IPS-NIHi11 (cell line): ENCODE measurements around the gene RXYLT1.
"Not testable (repeated sequence)": the region's sequence is repeated elsewhere in the genome, so short reads cannot be mapped to it uniquely, and the experiment has no call there.

Experiments used
- DNase-seq: peaks from one replicate; pipeline ENCODE4 v3.0.0; 2012; ENCODE audit warnings: mixed read lengths, low spot score

The RXYLT1 gene, protein sequence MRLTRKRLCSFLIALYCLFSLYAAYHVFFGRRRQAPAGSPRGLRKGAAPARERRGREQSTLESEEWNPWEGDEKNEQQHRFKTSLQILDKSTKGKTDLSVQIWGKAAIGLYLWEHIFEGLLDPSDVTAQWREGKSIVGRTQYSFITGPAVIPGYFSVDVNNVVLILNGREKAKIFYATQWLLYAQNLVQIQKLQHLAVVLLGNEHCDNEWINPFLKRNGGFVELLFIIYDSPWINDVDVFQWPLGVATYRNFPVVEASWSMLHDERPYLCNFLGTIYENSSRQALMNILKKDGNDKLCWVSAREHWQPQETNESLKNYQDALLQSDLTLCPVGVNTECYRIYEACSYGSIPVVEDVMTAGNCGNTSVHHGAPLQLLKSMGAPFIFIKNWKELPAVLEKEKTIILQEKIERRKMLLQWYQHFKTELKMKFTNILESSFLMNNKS

DNA sequence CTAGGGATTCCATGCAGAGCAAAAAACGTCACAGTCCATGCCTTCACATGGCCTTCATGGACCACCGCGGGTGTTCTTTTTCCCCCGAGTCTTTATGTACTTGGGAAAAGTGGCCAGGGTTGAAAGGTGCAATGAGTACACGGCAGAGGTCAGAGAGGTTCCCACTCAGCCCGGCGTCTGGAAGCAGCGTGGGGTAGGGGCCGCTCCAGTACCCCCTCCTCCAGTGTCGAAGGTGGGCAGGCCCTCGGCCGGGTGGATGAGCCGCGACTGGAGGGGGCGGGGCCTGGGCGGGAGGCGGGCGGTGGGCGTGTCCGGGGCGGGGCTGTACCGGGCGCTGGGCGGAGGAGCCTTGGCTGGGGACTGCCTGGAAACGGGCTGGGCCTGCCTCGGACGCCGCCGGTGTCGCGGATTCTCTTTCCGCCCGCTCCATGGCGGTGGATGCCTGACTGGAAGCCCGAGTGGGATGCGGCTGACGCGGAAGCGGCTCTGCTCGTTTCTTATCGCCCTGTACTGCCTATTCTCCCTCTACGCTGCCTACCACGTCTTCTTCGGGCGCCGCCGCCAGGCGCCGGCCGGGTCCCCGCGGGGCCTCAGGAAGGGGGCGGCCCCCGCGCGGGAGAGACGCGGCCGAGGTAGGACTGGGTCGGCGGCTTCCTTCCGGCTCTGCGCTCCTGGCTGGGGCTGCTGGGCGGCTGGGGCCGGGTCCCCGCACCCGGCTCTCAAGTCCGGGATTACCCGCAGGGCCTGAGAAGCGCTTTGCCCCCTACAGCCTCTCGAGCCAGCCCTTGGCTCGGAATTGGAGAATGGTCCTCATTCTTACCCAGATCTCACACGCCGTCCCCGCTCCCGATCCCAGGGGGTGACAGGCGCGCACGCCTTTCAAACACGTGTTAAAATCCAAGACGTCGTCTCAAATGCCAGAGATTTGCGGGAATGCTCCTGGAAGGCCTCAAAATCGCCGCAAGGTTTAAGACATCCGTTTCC is at the start of gene RXYLT1:
RXYLT1 (plus strand) TSS at position 412 of the 984 bp plus-strand sequence; CDS start at position 464, 52 bp downstream.
- DNase-seq: peak; percentile 97

DNA sequence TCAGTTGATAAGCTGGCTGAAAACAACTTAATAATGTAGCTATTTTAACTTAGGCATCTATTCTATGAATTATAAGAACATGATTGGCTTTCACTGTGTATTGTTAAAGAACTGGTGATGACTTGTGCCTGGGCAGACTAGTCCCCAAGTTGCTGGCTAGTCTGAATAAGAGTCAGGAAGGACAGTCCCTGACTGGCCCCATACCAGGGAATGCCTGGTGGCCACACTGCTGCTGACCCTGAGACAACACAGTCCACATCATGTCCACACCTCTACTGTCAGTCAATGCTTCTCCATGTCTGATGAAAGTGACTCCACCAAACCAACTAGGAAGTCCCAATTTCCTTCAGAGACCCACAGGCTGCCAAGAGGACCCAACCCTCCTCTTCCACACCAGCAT is 46.9 kb upstream of the RXYLT1 start:
- not testable (repeated sequence) for DNase-seq

DNA sequence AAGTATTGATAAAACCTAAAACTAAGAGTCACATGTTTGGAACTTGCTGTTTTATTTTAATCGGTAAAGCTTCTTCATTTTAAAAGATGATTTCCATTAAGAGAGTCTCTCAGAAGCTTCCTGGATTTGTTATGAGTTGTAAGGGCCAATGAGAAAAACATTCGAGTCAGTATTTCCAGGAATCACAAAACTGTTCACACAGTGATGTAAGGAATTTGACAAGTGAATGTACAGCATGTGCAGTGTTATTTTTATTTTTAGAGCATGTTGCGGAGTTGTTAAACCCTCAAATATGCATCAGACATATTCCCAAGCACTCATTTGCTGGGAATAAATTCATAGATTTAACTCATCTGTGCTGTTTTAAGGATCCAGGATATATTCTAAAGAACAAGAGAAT is 46.1 kb upstream of the RXYLT1 start:
- not testable (repeated sequence) for DNase-seq

DNA sequence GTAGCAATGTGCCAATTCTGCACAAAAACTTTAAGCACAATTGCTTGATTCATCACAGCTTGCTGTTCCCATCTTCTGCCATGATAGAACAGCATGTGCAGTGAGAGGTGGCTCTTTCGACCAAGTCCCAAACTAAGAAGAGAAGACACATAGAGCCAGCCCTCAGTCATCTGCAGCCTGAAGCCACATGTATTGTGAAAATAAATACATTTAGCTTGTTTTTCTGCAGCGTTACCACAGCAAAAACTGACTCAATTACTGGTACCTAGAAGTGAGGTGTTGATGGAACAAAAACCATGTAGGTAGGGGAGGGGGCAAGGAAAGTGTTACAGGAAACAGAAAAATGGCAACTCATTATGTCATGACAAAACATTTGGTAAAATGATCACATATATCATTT is 39.2 kb upstream of the RXYLT1 start:
- DNase-seq: not testable (repeated sequence)

DNA sequence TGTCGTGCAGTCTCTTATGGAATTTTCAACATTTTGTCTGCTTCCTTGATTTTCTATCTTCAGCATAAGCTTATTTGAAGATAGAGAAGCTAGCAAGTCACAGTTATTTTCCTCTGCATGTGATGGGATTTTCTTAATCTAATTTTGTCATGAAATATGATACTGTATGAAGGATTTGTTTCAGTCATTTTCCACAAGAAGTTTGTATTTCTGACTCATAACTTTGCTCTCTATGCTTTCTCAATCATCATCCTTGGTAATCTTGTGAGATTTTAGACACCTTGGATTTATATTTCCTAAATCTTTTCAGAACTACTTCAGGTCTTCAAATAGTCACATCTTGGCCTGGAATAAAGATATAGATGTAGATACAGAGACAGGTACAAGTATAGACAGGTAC is 38.3 kb upstream of the RXYLT1 start:
- not testable (repeated sequence) for DNase-seq

DNA sequence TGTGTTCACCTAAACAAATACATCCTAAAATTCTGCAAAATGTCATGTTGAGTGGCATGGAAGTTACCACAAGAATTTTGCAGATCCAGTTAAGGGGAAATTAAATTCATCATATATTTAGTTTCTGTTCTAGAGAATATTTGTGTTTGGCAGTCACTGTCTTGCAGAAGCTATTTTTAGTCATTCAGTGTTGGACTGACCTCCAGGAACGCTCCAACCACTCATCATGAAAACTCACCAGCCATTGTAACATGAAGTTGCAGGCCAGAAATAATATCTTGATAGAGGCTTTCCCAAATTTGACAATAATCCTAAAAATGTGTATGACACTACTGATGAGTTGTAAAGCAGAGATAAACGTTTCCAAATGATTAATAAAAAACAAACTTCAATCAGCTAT is 35.6 kb upstream of the RXYLT1 start:
- not testable (repeated sequence) for DNase-seq

DNA sequence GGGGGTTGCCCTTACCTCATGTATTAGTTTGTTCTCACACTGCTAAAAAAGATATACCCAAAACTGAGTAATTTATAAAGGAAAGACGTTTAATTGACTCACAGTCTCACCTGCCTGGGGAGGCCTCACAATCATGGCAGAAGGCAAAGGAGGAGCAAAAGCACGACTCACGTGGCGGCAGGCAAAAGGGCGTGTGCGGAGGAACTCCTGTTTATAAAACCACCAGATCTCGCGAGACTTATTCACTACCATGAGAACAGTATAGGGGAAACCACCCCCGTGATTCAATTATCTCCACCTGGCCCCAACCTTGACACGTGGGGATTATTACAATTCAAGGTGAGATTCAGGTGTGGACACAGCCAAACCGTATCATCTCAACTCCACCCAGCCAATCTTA is 33.2 kb upstream of the RXYLT1 start:
- not testable (repeated sequence) for DNase-seq

DNA sequence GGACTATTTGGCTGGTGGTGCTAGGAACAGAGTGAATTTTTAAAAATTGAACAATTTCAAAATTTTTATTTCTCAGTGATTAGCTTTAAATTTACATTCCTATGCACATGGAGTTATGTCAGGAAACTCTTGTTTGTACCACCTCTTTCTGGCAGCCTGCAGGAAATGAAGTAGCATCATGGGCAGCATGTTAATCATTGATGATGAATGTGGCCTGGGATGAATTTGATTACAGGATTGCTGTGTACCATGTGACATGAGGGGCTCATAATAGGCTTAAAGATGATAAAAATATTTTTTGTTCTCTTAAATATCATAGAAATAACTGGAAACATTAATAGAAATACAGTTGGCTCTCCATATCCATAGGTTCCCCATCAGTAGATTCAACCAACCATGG is 32.6 kb upstream of the RXYLT1 start:
- not testable (repeated sequence) for DNase-seq

DNA sequence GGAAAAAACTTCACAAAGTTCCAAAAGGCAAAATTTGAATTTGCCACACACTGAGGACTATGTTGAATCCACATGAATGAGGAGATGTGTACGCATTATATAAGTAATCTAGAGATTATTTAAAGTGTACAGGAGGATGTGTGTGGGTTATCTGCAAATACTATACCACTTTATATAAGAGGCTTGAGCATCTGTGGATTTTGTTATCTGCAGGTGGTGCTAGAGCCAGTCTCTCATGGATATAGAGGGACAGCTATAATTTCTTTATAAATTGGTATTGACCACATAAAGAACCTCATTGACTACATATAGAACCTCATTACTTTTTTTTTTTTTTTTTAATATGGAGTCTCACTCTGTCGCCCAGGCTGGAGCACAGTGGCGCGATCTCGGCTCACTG is 32.2 kb upstream of the RXYLT1 start:
- no peak for DNase-seq

DNA sequence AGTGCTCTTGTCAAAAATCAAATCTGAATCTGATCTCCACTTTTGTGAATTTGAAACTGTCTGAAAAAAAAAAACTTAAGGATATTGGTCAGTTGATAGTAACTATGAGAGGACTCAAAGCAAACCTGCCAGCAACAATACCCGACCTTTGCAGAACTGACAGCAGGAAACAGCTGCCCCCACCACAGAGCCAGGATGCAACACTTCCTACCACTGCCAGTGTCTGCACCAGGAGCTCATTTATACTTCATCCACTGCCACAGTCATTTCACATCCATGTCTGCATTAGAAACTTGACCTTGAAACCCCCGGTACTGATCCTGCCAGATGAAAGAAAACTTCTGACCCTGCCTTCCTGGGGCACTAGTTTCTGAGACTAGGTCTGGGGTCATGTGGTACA is 27.4 kb upstream of the RXYLT1 start:
- DNase-seq: no peak

DNA sequence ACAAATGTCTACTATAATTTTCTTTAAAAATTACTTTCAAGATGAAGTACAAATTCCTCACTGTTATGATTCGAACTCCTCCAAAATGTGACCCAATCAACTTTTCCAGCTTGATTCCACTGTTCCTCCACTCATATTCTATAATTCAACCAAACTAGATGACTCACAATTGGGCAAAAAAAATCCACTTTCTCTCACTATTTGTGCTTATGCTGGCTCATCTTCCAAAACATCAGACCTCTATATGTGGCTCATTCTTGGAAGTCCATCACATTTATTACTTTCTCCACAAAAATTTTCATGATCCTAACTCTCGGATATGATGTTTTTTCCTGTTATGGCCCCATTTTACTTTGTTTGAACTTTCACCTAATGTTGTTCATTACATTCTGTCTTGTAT is 26.9 kb upstream of the RXYLT1 start:
- no peak for DNase-seq

DNA sequence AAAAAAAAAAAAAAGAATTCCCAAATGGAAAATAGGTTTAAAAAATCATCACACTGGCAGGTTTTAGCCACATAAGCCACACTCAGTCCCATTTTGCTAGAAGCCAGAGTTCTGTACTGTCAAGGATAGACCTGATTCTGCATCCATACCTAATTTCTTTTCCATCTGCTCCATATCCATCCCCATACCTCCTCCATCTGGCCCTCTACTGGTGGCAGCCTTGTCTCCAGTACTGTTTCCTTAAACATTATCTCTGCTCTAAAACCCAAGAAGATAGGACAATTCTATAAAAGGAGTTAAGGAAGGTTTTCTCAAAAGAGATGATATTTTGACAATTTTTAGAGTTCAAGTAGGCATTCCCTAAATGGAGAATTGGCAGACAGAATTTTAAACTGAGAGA is 26.0 kb upstream of the RXYLT1 start:
- DNase-seq: no peak

DNA sequence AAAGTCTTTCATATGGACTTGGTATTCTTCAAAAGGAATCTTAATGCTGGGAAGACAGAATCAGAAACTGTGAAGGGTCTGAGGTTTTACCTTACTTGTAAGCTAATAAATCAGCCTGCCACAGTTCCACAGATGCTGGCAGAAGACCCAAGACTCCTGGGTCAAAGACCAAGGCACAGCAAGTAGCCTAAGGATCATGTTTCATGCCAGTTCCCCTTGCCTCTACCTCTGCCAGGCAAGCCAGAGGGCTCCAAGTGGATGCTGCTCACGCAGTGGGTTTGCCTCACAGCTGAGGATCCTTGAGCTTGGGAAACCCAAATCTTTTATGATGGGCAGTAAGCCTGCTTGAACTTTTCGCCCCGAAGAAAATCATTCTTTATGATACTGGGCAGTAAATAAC is 15.2 kb upstream of the RXYLT1 start:
- DNase-seq: no peak

DNA sequence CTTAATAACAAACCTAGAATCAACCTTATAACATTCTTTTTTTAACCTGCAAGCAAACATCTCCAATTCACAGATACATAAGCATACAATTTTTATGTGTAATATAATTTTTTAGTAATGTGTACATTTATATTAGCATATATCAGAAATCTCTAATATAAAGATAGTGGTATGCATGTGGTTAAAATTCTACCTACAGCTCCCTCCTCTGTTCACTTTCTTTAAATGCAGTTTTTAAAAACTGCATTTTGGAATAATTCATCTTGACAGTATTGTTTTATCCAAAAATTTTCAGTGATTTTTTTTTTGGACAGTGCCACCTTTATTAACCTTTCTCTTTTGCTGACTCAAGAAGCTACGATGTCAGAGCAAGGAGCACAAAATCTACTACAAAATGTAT is 13.2 kb upstream of the RXYLT1 start:
- DNase-seq: no peak

DNA sequence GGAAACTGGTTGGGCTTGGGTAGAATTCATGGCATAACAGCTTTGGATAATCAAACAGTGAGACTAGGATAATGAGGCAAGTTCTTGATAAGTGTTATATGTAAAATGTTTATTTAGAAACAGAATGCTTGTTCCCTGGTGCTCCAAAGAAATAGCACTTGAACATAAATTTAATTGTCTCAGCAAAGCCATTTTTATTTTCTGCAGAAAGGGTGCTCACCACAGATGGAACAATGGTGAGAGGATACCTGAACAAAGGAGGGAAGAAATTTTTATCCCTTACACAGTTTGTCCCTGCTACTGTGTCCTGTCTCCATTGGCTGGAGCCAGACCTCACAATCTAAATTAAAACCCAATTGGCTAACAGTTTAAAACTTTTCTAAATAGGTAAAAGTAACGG is 9.3 kb upstream of the RXYLT1 start:
- DNase-seq: no peak

DNA sequence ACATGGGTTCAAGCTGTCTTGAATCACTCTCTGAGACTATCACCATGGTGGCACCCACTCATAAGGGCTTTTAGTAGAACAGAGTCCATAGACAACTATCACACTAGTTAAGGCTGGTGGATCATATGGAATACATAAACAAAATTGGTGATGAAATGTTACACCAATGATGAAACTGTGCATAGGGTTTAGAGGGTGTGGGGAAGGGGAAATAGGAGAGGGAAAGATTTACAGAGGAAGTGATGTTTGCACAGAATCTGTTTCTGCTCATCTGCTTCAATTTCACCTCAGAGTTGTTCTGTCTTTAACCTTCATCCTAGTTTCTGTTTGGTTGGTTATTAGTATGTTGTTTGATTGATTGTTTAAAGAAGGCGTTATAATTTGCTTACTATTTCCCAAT is 2.4 kb upstream of the RXYLT1 start:
- DNase-seq: no peak

DNA sequence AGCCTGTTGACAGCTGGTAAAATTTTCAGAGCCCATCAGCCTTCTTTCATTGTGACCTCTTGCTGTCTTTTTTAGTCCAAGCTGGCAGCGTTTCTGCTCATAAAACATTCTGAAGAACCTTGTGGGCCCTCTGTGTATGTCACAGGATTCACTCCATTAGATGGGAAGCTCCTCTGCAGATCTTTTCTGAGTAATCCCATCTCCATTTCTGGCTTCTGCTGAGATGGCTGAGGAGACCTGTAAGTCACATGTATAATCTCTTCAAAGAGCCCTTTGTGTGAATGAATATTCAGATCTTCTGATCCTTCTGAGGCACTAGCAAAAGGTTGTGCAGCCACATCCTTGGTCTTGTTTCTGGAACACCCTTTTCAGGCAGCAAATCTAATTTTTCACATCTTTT is 2.8 kb downstream of the RXYLT1 start:
- DNase-seq: no peak

DNA sequence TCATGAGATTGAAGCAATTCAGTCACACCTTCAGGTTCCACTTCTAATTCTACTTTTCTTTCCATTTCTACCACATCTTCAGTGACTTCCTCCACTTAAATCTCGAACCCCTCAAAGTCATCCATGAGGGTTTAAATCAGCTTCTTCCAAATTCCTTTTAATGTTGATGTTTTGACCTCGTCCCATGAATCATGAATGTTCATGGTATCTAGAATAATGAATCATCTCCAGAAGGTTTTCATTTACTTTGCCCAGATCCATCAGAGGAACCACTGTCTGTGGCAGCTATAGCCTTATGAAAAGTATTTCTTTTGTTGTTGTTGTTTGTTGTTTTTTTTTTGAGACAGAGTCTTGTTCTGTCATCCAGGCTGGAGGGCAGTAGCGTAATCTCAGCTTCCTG is 7.6 kb downstream of the RXYLT1 start:
- DNase-seq: no peak

DNA sequence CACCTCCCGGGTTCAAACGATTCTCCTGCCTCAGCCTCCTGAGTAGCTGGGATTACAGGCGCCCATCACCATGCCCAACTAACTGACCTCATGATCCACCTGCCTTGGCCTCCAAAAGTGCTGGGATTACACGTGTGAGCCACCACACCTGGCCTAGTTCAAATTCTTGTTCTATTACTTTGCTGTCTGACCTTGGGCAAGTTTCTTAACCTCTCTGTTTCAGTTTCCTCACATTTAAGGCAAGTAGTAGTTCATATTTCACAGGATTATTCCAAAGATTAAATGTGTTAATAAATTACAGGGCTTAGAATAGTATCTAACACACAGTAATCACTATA is 10.9 kb downstream of the RXYLT1 start:
- DNase-seq: no peak

DNA sequence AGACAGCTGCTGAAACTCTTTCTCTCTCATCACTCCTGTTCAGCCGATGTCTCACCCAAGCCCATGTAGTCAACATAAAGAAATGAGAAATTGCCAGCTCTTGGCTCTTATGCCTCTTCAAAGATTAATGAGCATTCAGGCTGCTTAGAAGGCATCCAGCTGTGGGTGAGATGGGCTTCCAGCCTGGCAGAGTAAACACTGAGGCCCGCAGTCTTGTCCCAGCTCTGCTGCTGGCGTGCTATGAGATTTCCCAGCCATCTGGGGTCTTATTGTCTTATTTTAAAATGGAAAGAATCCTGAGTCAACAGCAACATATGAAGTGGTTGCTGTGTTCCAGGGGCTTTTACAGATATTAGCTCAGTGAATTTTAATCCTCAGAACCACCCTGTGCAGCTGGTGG is 12.6 kb downstream of the RXYLT1 start:
- no peak for DNase-seq

DNA sequence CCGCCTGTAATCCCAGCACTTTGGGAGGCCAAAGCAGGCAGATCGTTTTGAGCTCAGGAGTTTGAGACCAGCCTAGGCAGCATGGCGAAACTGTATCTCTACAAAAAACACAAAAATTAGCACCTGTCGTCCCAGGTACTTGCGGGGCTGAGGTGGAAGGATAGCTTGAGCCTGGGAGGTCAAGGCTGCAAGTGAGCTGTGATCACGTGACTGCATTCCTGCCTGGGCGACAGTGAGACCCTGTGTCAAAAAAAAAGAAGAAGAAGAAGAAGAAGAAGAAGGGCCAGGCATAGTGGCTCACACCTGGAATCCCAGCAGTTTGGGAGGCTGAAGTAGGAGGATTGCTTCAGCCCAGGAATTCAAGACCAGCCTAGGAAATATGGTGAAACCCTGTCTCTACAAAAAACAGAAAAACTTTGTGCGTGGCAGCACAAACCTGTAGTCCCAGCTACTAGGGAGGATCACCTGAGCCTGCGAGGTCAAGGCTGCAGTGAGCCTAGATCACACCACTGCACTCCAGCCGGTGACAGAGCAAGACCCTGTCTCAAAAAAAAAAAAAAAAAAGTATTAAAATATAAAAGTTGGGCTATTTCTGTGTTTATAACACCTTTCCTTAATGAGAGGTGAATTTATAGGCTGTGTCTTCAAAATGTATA is 15.5 kb downstream of the RXYLT1 start:
- no peak for DNase-seq

DNA sequence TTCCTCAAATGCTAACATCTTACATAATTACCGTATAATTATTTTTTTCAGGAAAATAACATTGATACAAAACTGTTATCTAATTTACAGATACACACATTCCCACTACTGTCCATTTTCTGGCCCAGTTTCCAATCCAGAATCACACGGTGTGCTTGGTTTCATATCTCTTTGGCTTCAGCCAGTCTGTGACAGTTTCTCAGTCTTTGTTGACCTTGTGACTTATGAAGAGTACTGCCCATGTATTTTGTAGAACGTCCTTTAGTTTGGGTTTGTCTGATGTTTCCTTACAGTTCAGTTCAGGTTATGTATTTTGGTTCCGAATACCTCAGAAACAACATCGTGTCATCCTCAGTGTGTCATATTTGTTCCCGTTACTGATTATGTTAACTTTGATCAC is 16.2 kb downstream of the RXYLT1 start:
- DNase-seq: no peak
